GM12874 (cell line): ENCODE data around the gene ADI1.

Experiments
- CTCF ChIP-seq: IDR thresholded peaks from 2 replicates; pipeline ENCODE4 v1.5.1; 2011; ENCODE audit warnings: low read depth, mild to moderate bottlenecking, control low read depth, low read length, moderate library complexity; ENCODE audit not compliant: insufficient read depth

Gene ADI1

GRCh38 chr2:3472966-3473365 lies 46.4 kb downstream of the ADI1 start:
- no peak for TF ChIP-seq CTCF

GRCh38 chr2:3472296-3472695 lies 47.0 kb downstream of the ADI1 start:
- no peak for TF ChIP-seq CTCF

GRCh38 chr2:3470856-3471737 lies 48.2 kb downstream of the ADI1 start:
- no peak for TF ChIP-seq CTCF

GRCh38 chr2:3470166-3470651 lies 49.1 kb downstream of the ADI1 start:
- TF ChIP-seq CTCF: no peak

- no peak for TF ChIP-seq CTCF
Measured at GRCh38 chr2:3469486-3469885, 49.8 kb downstream of the ADI1 start.

GRCh38 chr2:3468296-3468988 lies 50.9 kb downstream of the ADI1 start:
- no peak for TF ChIP-seq CTCF

- no peak for TF ChIP-seq CTCF
Measured at GRCh38 chr2:3467654-3468053, 51.7 kb downstream of the ADI1 start.
